ENCODE results near the gene KCND2.
"Not testable (repeated sequence)": the region's sequence is repeated elsewhere in the genome, so short reads cannot be mapped to it uniquely, and the experiment has no call there.

KCND2 gene

GRCh38 chr7:120564145-120564544 lies 291.2 kb downstream of the KCND2 start:
- no peak overlapping the region for H3K9ac ChIP-seq (ENCODE audit: low read depth in 1 of 2, low read length in 2 of 2)
- no peaks in the 10 kb centered on the region for H3K9me3 ChIP-seq (ENCODE audit: control insufficient read depth in 2 of 2, low read length in 2 of 2)
- H3K36me3 ChIP-seq (ENCODE audit: control insufficient read depth in 2 of 2, insufficient read depth in 2 of 2, low read length in 2 of 2) = no peaks in the 10 kb centered on the region
- no peaks in the 10 kb centered on the region for H3K4me1 ChIP-seq (ENCODE audit: control insufficient read depth in 2 of 2, insufficient read depth in 2 of 2, low read length in 2 of 2)
- no peak overlapping the region for H3K27ac ChIP-seq (ENCODE audit: low read depth in 2 of 2, low read length in 2 of 2)
- H3K27me3 ChIP-seq (ENCODE audit: control insufficient read depth in 2 of 2, insufficient read depth in 2 of 2, low read length in 2 of 2) = no peaks in the 10 kb centered on the region
- H3K4me3 ChIP-seq (ENCODE audit: low read length in 2 of 2) = no peak overlapping the region

- no peaks in the 10 kb centered on the region for H3K4me1 ChIP-seq (ENCODE audit: control insufficient read depth in 2 of 2, insufficient read depth in 2 of 2, low read length in 2 of 2)
- H3K4me3 ChIP-seq (ENCODE audit: low read length in 2 of 2) = no peak overlapping the region
- no peak overlapping the region for H3K9ac ChIP-seq (ENCODE audit: low read depth in 1 of 2, low read length in 2 of 2)
- H3K36me3 ChIP-seq (ENCODE audit: control insufficient read depth in 2 of 2, insufficient read depth in 2 of 2, low read length in 2 of 2) = no peaks in the 10 kb centered on the region
- H3K27ac ChIP-seq (ENCODE audit: low read depth in 2 of 2, low read length in 2 of 2) = no peak overlapping the region
- H3K9me3 ChIP-seq (ENCODE audit: control insufficient read depth in 2 of 2, low read length in 2 of 2) = no peaks in the 10 kb centered on the region
- H3K27me3 ChIP-seq (ENCODE audit: control insufficient read depth in 2 of 2, insufficient read depth in 2 of 2, low read length in 2 of 2) = no peaks in the 10 kb centered on the region
These were observed 294.2 kb downstream of the KCND2 start for GRCh38 chr7:120567204-120567603.

GRCh38 chr7:120578657-120579056 lies 305.7 kb downstream of the KCND2 start:
- H3K27me3 ChIP-seq (ENCODE audit: control insufficient read depth in 2 of 2, insufficient read depth in 2 of 2, low read length in 2 of 2); H3K36me3 ChIP-seq (ENCODE audit: control insufficient read depth in 2 of 2, insufficient read depth in 2 of 2, low read length in 2 of 2); H3K9ac ChIP-seq (ENCODE audit: low read depth in 1 of 2, low read length in 2 of 2); H3K27ac ChIP-seq (ENCODE audit: low read depth in 2 of 2, low read length in 2 of 2); H3K4me1 ChIP-seq (ENCODE audit: control insufficient read depth in 2 of 2, insufficient read depth in 2 of 2, low read length in 2 of 2); H3K4me3 ChIP-seq (ENCODE audit: low read length in 2 of 2); H3K9me3 ChIP-seq (ENCODE audit: control insufficient read depth in 2 of 2, low read length in 2 of 2): not testable (repeated sequence)

GRCh38 chr7:120582916-120583315 lies 309.9 kb downstream of the KCND2 start:
- H3K4me1 ChIP-seq (ENCODE audit: control insufficient read depth in 2 of 2, insufficient read depth in 2 of 2, low read length in 2 of 2) = no peaks in the 10 kb centered on the region
- no peaks in the 10 kb centered on the region for H3K9me3 ChIP-seq (ENCODE audit: control insufficient read depth in 2 of 2, low read length in 2 of 2)
- H3K27ac ChIP-seq (ENCODE audit: low read depth in 2 of 2, low read length in 2 of 2) = no peak overlapping the region
- H3K36me3 ChIP-seq (ENCODE audit: control insufficient read depth in 2 of 2, insufficient read depth in 2 of 2, low read length in 2 of 2) = no peaks in the 10 kb centered on the region
- H3K4me3 ChIP-seq (ENCODE audit: low read length in 2 of 2) = no peak overlapping the region
- no peak overlapping the region for H3K9ac ChIP-seq (ENCODE audit: low read depth in 1 of 2, low read length in 2 of 2)
- no peaks in the 10 kb centered on the region for H3K27me3 ChIP-seq (ENCODE audit: control insufficient read depth in 2 of 2, insufficient read depth in 2 of 2, low read length in 2 of 2)

- Histone ChIP-seq H3K36me3 (ENCODE audit: control insufficient read depth in 2 of 2, insufficient read depth in 2 of 2, low read length in 2 of 2) (no peaks in the 10 kb centered on the region), H3K27me3 (ENCODE audit: control insufficient read depth in 2 of 2, insufficient read depth in 2 of 2, low read length in 2 of 2) (no peaks in the 10 kb centered on the region), H3K9me3 (ENCODE audit: control insufficient read depth in 2 of 2, low read length in 2 of 2) (no peaks in the 10 kb centered on the region), H3K4me3 (ENCODE audit: low read length in 2 of 2) (no peak overlapping the region), H3K27ac (ENCODE audit: low read depth in 2 of 2, low read length in 2 of 2) (no peak overlapping the region), H3K4me1 (ENCODE audit: control insufficient read depth in 2 of 2, insufficient read depth in 2 of 2, low read length in 2 of 2) (no peaks in the 10 kb centered on the region), H3K9ac (ENCODE audit: low read depth in 1 of 2, low read length in 2 of 2) (no peak overlapping the region)
These were observed 311.1 kb downstream of the KCND2 start for GRCh38 chr7:120583899-120584586.

GRCh38 chr7:120586571-120586970 lies 313.6 kb downstream of the KCND2 start:
- Histone ChIP-seq H3K4me3 (ENCODE audit: low read length in 2 of 2) (no peak overlapping the region), H3K27ac (ENCODE audit: low read depth in 2 of 2, low read length in 2 of 2) (no peak overlapping the region), H3K9me3 (ENCODE audit: control insufficient read depth in 2 of 2, low read length in 2 of 2) (no peaks in the 10 kb centered on the region), H3K4me1 (ENCODE audit: control insufficient read depth in 2 of 2, insufficient read depth in 2 of 2, low read length in 2 of 2) (no peaks in the 10 kb centered on the region), H3K27me3 (ENCODE audit: control insufficient read depth in 2 of 2, insufficient read depth in 2 of 2, low read length in 2 of 2) (no peaks in the 10 kb centered on the region), H3K9ac (ENCODE audit: low read depth in 1 of 2, low read length in 2 of 2) (no peak overlapping the region), H3K36me3 (ENCODE audit: control insufficient read depth in 2 of 2, insufficient read depth in 2 of 2, low read length in 2 of 2) (no peaks in the 10 kb centered on the region)

GRCh38 chr7:120587243-120587642 lies 314.3 kb downstream of the KCND2 start:
- Histone ChIP-seq H3K4me3 (ENCODE audit: low read length in 2 of 2) (no peak overlapping the region), H3K9ac (ENCODE audit: low read depth in 1 of 2, low read length in 2 of 2) (no peak overlapping the region), H3K27ac (ENCODE audit: low read depth in 2 of 2, low read length in 2 of 2) (no peak overlapping the region), H3K27me3 (ENCODE audit: control insufficient read depth in 2 of 2, insufficient read depth in 2 of 2, low read length in 2 of 2) (no peaks in the 10 kb centered on the region), H3K36me3 (ENCODE audit: control insufficient read depth in 2 of 2, insufficient read depth in 2 of 2, low read length in 2 of 2) (no peaks in the 10 kb centered on the region), H3K9me3 (ENCODE audit: control insufficient read depth in 2 of 2, low read length in 2 of 2) (no peaks in the 10 kb centered on the region), H3K4me1 (ENCODE audit: control insufficient read depth in 2 of 2, insufficient read depth in 2 of 2, low read length in 2 of 2) (no peaks in the 10 kb centered on the region)

GRCh38 chr7:120588416-120588815 lies 315.4 kb downstream of the KCND2 start:
- Histone ChIP-seq H3K9ac (ENCODE audit: low read depth in 1 of 2, low read length in 2 of 2) (no peak overlapping the region), H3K9me3 (ENCODE audit: control insufficient read depth in 2 of 2, low read length in 2 of 2) (no peaks in the 10 kb centered on the region), H3K27me3 (ENCODE audit: control insufficient read depth in 2 of 2, insufficient read depth in 2 of 2, low read length in 2 of 2) (no peaks in the 10 kb centered on the region), H3K27ac (ENCODE audit: low read depth in 2 of 2, low read length in 2 of 2) (no peak overlapping the region), H3K4me3 (ENCODE audit: low read length in 2 of 2) (no peak overlapping the region), H3K36me3 (ENCODE audit: control insufficient read depth in 2 of 2, insufficient read depth in 2 of 2, low read length in 2 of 2) (no peaks in the 10 kb centered on the region), H3K4me1 (ENCODE audit: control insufficient read depth in 2 of 2, insufficient read depth in 2 of 2, low read length in 2 of 2) (no peaks in the 10 kb centered on the region)

- H3K4me1 ChIP-seq (ENCODE audit: control insufficient read depth in 2 of 2, insufficient read depth in 2 of 2, low read length in 2 of 2) = no peaks in the 10 kb centered on the region
- H3K9me3 ChIP-seq (ENCODE audit: control insufficient read depth in 2 of 2, low read length in 2 of 2) = no peaks in the 10 kb centered on the region
- no peaks in the 10 kb centered on the region for H3K27me3 ChIP-seq (ENCODE audit: control insufficient read depth in 2 of 2, insufficient read depth in 2 of 2, low read length in 2 of 2)
- H3K36me3 ChIP-seq (ENCODE audit: control insufficient read depth in 2 of 2, insufficient read depth in 2 of 2, low read length in 2 of 2) = no peaks in the 10 kb centered on the region
- no peak overlapping the region for H3K9ac ChIP-seq (ENCODE audit: low read depth in 1 of 2, low read length in 2 of 2)
- H3K27ac ChIP-seq (ENCODE audit: low read depth in 2 of 2, low read length in 2 of 2) = no peak overlapping the region
- no peak overlapping the region for H3K4me3 ChIP-seq (ENCODE audit: low read length in 2 of 2)
These were observed 315.9 kb downstream of the KCND2 start for GRCh38 chr7:120588862-120589261.

- no peak overlapping the region for H3K9ac ChIP-seq (ENCODE audit: low read depth in 1 of 2, low read length in 2 of 2)
- no peaks in the 10 kb centered on the region for H3K9me3 ChIP-seq (ENCODE audit: control insufficient read depth in 2 of 2, low read length in 2 of 2)
- H3K36me3 ChIP-seq (ENCODE audit: control insufficient read depth in 2 of 2, insufficient read depth in 2 of 2, low read length in 2 of 2) = no peaks in the 10 kb centered on the region
- no peak overlapping the region for H3K27ac ChIP-seq (ENCODE audit: low read depth in 2 of 2, low read length in 2 of 2)
- no peak overlapping the region for H3K4me3 ChIP-seq (ENCODE audit: low read length in 2 of 2)
- no peaks in the 10 kb centered on the region for H3K27me3 ChIP-seq (ENCODE audit: control insufficient read depth in 2 of 2, insufficient read depth in 2 of 2, low read length in 2 of 2)
- no peaks in the 10 kb centered on the region for H3K4me1 ChIP-seq (ENCODE audit: control insufficient read depth in 2 of 2, insufficient read depth in 2 of 2, low read length in 2 of 2)
These were observed 327.6 kb downstream of the KCND2 start for GRCh38 chr7:120600607-120601006.

GRCh38 chr7:120603366-120603765 lies 330.4 kb downstream of the KCND2 start:
- Histone ChIP-seq H3K4me3 (ENCODE audit: low read length in 2 of 2) (no peak overlapping the region), H3K4me1 (ENCODE audit: control insufficient read depth in 2 of 2, insufficient read depth in 2 of 2, low read length in 2 of 2) (no peaks in the 10 kb centered on the region), H3K36me3 (ENCODE audit: control insufficient read depth in 2 of 2, insufficient read depth in 2 of 2, low read length in 2 of 2) (no peaks in the 10 kb centered on the region), H3K9me3 (ENCODE audit: control insufficient read depth in 2 of 2, low read length in 2 of 2) (no peaks in the 10 kb centered on the region), H3K9ac (ENCODE audit: low read depth in 1 of 2, low read length in 2 of 2) (no peak overlapping the region), H3K27ac (ENCODE audit: low read depth in 2 of 2, low read length in 2 of 2) (no peak overlapping the region), H3K27me3 (ENCODE audit: control insufficient read depth in 2 of 2, insufficient read depth in 2 of 2, low read length in 2 of 2) (no peaks in the 10 kb centered on the region)

All from mucosa of rectum (tissue), 2 donors.